ENCODE measurements around the gene CFAP100. TPM values are rescaled to one million over a fixed set of nuclear protein-coding genes. Genes with fewer than 3 reads are reported as not detected.

Gene CFAP100
- total and polyA plus RNA-seq, 9 of the 15 experiments (the other 6 are each of a cell fraction or from before 2014, with no cell fraction given), result not detected

DNA sequence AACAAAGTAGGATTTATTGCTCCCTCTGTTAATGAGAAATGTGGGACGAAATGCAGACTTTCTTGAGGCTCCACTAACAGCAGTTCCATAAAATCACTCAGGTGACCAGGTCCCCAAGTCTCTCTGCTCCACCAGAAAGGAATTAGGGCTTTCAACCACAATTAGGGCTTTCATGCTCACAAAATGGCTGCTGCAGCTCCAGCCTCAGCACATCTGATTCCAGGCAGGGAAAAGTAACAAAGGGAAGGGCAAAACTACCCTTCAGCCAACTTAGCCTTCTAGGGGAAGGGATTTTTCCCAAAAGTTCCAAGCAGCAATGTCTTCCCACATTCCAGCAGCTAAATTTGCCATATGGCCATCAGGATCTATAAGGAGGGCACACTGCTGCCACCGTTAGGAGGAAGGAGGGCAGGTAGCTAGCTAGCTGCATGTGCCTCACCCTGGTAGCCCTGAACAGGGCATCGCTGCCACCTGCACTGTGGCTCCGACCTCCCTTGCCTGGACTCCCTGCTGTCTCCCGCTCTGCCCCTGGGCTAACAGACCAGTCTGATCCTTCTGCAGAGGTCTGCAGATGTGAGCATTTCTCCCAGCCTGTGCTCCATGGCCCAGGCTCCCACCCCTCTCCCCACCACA is 12.8 kb downstream of the CFAP100 start (continued):
- TF ChIP-seq, protein P1, sequence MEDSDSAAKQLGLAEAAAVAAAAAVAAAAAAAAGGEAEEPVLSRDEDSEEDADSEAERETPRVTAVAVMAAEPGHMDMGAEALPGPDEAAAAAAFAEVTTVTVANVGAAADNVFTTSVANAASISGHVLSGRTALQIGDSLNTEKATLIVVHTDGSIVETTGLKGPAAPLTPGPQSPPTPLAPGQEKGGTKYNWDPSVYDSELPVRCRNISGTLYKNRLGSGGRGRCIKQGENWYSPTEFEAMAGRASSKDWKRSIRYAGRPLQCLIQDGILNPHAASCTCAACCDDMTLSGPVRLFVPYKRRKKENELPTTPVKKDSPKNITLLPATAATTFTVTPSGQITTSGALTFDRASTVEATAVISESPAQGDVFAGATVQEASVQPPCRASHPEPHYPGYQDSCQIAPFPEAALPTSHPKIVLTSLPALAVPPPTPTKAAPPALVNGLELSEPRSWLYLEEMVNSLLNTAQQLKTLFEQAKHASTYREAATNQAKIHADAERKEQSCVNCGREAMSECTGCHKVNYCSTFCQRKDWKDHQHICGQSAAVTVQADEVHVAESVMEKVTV (CRISPR knock-in tag; IDR thresholded peaks at IDR 0.05), result no peak
- TF ChIP-seq MYBL2 (IDR thresholded peaks at IDR 0.05; ENCODE audit: low read depth) (no peak), MYBL2 (CRISPR knock-in tag; IDR thresholded peaks at IDR 0.05; ENCODE audit: borderline replicate concordance) (no peak), HDAC2 (IDR thresholded peaks at IDR 0.05) (no peak), ZNF644 (tag; IDR thresholded peaks at IDR 0.05; ENCODE audit: low read depth) (no peak), EP400 (IDR thresholded peaks at IDR 0.05) (no peak)
- TF ChIP-seq, protein P2, sequence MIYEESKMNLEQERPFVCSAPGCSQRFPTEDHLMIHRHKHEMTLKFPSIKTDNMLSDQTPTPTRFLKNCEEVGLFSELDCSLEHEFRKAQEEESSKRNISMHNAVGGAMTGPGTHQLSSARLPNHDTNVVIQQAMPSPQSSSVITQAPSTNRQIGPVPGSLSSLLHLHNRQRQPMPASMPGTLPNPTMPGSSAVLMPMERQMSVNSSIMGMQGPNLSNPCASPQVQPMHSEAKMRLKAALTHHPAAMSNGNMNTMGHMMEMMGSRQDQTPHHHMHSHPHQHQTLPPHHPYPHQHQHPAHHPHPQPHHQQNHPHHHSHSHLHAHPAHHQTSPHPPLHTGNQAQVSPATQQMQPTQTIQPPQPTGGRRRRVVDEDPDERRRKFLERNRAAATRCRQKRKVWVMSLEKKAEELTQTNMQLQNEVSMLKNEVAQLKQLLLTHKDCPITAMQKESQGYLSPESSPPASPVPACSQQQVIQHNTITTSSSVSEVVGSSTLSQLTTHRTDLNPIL (CRISPR knock-in tag; IDR thresholded peaks at IDR 0.05), result no peak
- TF ChIP-seq, protein P3, sequence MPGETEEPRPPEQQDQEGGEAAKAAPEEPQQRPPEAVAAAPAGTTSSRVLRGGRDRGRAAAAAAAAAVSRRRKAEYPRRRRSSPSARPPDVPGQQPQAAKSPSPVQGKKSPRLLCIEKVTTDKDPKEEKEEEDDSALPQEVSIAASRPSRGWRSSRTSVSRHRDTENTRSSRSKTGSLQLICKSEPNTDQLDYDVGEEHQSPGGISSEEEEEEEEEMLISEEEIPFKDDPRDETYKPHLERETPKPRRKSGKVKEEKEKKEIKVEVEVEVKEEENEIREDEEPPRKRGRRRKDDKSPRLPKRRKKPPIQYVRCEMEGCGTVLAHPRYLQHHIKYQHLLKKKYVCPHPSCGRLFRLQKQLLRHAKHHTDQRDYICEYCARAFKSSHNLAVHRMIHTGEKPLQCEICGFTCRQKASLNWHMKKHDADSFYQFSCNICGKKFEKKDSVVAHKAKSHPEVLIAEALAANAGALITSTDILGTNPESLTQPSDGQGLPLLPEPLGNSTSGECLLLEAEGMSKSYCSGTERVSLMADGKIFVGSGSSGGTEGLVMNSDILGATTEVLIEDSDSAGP (CRISPR knock-in tag; IDR thresholded peaks at IDR 0.05), result no peak

Data from K562 (cell line).